Amniotic epithelial cell (primary cell): ENCODE data around the gene ANKRD13A.

Source experiments
- DNase-seq: peaks from one replicate; pipeline ENCODE4 v3.0.0-alpha.2; 2010; ENCODE audit warnings: low read depth

The ANKRD13A gene

DNA sequence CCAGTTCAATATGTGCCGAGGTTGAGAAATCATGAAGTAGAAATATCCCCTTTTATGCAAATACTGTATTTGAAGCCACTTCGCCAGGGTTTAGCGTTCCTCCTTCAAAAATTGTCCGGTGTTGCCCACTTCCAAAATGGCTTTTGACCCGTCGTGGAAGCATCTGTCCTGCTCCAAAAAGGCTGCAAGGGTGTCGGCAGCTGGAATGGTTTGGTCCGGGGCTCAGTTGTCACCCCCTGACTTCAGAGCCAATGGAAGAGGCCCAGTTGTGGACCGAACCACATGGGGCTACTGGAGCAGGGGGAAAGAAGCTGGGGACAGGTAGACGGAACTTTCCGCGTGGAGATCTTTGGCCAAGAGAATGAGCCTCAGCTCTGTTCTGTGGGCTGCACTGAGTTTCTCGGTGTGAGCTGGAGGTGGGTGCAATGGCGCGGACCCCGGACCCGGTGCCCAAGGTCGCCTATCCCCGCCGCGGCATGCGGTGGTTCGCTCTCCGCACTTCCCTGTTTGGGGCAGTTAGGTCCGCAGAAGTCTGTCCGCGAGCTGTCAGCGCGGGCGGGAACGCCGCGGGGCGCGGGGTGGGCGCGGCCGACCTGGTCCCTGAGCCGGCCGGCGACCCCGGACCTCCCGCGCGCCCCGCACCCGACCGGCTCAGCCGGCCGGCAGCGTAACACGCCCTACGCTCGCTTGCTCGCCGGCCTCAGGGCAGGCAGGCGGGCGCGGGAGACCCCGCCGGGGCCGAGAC, at the start of gene ANKRD13A:
TSS of gene ANKRD13A (plus strand) at position 527 of the 745 bp plus-strand sequence. CDS start 259 bp downstream, outside the sequence.
- DNase-seq = peak; percentile 94

DNA sequence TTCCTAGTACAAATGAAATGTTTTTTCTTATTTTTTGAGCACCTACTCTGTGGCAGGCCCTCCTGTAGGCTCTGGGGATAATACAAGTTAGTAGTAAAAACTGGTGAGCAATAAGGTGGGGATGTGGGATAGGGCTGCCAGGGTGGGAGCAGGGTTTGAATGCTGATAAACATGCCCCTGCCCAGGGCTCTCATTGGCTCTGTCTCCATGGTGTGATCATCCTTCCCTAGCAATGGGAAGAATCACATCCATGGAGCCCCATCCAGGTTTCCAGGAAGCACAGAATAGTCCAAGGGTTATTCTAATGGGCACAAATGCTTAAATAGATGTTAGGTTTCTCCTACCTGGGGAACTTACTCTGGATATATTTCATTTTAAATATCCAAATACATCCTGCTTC, 48.6 kb upstream of the ANKRD13A start:
- no peak for DNase-seq

DNA sequence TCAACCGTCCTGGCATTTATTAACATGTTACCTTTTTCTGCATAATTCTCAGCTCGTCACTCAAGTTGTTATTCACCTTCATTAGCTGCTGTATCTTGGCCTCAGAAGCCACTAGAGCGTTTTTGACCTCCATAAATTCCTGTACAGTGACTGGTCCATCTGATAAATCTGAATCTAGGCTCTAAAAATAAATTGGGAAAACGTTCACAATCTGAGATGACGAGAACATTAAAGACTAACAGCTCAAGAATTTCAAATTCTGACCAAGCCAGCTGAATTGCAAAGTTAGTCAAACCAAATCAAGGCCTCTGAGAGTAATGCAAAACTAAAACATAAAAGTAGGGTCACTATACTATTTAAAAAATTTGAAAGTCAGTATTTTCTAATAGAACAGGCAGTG, 48.1 kb upstream of the ANKRD13A start:
- peak; percentile 89 for DNase-seq

DNA sequence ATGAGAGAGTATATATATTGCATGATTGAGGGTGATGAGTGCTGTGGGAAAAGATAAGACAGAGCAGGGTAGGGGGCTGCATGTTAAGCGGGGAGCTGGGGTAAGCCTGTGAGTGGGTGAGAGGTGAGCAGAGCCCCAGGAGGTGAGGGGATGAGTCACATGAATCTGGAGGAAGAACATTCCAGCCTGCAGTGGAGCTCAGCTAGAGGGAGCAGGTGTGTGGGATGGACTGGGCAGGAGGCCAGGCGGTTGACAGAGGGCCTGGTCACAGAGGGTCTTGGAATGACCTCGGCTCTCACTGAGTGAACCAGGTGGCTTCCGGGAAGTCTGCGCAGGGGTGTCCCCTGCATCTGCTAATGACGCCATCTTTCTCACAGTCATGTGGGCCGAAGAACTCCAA, 47.5 kb upstream of the ANKRD13A start:
- peak; percentile 69 for DNase-seq

DNA sequence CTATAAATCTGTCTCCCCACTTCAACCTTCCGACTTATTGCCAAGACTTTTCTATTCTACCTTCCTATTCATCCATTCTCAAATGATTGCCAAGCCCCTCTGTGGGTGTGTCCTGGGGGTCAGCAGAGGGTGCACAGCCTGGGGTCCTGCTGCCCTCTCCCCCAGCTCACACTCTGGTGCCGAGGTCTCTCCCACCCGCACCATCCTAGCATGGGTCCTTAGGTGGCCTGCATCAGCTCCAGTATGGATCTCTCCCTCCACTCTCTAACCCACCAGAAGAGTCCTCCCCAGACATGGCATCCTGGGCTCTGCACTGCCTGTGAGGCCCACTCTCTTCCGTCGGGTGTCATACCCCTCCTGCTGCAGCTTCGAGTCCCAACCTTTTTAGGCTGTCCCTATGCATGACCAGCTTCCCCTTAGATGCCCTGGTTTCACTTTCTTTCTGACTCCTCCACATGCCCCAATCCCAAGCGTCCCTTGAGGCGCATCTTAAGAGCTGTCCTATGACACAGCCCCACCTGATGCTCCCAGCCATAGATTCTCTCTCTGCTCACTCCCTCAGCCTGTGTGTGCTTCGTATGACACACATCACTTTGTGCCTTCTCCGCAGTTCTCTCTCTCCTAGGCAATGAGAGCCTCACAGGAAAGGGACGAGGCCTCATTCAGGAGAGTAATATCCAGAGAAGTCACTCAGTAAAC, 46.9 kb upstream of the ANKRD13A start:
- DNase-seq = no peak

DNA sequence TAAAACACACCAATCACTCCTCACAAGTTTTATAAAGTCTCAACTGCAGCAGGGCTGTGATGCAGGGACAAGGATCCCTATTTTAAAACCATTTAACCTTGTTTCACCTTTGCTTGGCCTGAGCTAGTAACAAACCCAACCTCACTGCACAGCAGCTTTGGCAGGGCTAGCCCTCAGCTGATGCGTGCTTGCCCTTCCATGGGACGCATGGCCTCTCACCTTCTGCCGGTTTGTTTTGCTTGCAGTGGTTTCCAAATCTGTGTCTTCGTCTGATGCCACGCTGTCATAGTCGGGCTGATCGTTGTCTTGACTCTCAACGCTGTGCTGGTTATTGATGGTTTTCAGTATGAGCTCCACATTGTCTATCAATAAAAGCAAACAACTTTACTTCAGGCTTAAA, 46.4 kb upstream of the ANKRD13A start:
- no peak for DNase-seq

DNA sequence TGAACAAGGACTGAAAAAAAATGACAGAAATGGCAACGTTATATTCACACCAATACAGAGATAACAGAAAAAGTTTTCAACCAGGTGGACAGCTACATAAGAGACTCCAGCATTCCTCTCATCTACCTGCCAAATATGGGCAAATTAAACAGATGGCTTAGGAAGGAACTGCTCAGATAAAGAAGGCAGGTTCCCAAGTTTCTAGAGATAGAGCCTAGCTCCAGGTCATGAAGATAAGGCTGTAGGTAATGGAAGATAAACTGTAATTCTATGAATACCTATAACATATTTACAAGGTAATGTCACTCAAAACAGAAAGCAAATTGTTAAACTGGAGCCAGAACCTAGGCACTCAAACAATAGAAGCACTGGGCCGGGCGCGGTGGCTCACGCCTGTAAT, 45.6 kb upstream of the ANKRD13A start:
- no peak for DNase-seq

DNA sequence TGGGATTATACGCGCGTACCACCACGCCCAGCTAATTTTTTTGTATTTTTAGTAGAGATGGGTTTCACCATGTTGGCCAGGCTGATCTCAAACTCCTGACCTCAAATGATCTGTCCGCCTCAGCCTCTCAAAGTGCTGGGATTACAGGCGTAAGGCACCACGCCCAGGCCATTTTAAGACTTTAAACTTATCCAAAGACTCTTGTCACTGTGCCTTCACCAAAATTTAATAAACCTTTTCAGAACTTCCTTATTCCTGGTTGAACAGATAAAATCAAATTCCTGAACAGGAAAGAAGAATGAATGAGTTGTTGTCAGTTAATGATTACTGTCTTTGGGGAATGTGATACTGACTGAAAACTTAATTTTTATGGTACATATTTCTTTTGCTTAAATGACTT, 40.9 kb upstream of the ANKRD13A start:
- no peak for DNase-seq

DNA sequence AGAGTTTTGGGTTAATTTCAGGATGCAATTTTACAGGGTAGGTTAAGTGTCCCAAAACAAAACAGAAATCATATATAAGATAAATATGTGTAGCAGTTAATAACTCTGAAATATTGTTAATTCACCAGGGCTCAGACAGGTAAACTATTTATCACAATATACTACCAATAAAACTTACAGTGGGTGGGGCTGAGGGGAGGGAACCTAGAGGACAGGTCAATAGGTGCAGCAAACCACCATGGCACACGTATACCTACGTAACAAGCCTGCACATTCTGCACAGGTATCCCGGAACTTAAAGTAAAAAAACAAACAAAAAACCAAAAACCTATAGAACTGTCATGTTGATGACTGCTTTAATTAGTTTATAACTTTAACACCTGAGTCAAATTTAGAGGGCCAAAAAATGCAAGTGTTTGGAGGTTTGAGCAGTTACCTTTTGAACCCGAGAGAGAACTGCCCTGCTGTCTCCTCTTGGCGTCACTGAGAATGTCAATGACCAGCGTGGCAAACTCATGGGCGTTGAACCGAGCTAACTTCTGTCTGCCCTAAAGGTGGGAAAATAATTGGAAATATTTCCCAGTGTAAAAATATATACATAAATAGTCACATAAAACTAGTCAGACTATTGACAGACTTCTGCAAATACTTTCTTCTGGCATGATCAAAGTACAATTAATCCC, 39.7 kb upstream of the ANKRD13A start:
- no peak for DNase-seq

DNA sequence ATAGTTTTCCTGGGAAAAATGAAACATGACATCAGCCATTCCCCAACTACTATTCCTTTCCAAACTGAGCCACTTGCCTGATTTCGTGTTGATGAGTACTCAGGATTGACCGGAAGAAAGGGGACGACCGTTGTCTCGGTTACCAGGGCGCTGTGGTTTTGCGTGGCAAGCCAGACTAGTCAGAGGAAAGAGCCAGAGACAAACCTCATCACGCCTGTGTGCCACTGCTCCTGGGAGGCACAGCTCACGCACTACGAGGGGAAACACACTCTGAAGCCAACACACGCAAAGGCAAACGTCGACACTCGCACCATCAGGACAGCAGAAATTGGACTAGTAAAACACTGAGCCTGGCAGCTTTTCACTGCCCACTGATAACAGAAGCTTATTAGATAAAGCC, 38.0 kb upstream of the ANKRD13A start:
- DNase-seq = no peak

DNA sequence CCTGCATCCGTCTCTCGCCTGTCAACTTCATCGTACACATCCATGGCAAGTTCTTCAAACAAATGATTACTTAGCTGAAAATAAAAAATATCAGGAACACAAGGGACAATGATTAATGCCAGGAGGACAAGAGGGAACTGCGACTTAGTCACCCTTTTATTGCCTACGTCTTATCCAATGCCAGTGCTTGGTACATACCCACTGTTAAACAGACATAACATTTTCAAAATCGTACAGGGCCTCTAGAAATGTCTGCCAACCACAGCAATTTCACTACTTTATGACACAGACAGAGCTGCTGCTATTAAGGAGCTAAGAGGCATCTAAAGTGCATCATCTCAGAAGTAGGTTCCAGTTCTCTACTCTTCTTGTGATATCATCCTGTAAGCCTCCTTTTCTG, 37.6 kb upstream of the ANKRD13A start:
- DNase-seq = no peak

DNA sequence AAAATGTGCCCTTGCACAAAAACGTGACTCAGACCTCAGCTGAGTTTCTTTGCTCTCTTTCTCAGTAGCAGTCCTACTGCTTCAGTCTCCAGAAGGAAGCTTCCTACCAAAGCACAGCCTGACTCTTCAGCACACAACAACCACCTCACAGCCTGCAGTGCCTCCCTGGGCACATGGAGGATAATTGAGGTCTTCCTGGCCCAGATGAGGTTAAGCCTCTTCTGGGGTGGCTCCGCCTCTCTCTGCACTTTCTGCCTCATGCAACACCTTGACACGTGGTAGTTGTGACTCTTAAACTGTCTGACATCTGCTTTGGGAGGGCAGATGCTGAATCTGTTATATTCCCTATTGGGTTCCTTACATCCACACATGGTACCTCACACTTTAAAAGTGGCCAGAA, 36.8 kb upstream of the ANKRD13A start:
- DNase-seq = peak; percentile 37

DNA sequence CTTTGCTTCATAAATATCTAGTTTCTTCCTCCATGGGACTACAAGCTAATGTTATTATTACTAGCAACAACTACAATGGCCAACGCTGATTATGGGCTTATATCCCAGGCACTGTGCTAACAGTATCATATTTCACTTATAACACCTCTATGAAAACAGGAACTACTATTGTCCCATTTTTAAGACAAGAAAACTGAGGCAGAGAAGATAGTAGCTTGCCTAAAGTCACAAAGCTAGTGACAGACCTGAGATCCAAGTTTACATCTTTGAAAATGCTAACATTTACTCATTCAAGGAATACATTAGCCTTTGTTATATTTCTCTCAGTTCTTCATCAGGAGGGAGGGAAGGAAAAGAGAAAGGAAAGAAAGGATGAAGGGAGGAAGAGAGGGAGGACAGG, 35.9 kb upstream of the ANKRD13A start:
- no peak for DNase-seq

DNA sequence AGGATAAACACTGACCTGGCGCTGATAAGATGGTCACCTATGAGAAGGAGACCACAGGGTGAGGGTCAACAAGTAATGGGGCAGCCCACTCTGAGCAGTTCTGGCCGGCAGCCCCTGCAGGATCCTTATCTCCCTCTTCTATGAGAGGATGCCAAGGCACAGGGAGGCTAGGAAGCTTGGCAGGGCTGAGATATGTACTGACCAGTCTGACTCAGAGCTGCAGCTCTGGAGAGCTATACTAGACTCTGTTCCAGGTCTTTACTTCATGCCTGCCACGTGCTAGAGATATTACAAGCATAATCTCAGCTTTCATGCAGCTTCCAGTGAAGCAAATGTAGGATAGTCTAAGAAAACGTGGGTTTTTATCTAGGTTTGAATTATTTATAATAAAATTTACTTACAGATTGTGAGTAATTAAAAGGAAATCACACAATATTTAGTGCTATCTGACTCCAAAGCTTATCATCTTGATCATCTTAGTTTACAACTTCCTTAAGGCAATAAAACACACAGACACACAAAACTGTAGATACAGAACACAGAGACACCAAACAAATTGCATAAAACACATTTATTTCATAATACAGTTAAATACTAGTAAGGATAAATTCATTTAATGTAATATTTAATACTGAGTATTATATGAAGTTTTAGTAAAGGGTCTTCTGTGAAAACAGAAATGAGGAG, 35.3 kb upstream of the ANKRD13A start:
- DNase-seq = peak; percentile 87

DNA sequence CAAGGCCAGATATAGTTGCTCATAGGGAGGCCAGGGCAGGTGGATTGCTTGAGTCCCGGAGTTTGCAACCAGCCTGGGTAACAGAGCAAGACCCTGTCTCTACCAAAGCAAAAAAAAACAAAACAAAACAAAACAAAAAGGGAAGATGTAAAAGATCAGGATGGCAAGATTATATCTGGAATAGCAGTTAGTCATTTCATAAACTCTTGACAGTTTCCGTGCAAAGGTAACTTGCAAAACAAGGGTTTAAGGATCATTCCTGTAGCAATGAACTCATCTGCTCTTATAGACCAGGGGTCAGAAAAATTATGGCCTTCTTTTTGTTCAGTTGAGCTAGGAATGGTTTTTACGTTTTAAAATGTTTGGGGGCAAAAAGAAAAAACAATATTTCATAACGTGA, 32.7 kb upstream of the ANKRD13A start:
- DNase-seq = no peak

DNA sequence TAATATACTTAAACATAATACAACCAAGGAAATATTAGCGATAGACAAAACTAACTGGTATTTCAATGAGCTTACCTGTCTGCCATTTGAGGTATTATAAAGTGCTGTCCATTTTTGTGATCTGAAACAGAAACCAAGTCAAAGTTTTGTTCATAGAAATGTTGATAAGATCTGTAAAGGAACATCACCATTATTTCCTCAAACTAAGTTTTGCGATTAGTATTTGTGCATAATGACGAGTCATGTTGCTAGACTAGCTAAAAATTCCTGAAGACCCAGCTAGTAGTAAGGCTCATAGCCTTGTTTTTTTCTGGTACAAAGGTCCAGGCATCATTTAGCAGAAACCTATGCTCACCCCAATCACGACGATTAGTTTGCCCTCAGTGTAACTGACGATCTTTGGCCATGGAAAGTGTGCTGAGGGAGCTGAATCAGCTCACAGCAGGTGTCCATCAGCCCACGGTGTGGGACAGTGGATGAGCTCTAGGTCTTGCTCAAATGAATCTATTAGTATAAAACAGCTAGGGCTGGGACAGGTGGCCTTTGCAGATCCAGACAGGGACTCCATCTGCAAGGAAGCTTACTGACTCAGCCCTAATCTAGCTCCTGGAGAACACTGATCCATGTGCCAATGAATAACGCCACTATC, 31.7 kb upstream of the ANKRD13A start:
- DNase-seq = no peak

DNA sequence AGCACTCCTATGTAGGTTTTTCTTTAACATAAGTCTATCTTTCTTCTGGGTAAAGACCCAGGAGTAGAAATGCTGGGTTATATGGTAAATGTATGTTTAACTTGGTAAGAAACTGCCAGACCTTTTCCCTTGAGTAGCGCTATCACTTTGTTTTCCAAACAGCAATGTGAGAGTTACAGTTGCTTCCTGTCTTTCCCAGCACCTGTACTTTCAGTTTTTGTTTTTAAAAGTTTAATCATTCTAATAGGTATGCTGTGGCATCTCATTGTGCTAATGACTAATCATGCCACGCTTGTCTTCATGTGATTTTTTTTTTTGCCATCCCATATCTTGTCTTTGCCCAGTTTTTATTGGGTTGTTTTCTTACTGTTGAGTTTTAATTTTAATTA, 31.2 kb upstream of the ANKRD13A start:
- no peak for DNase-seq

DNA sequence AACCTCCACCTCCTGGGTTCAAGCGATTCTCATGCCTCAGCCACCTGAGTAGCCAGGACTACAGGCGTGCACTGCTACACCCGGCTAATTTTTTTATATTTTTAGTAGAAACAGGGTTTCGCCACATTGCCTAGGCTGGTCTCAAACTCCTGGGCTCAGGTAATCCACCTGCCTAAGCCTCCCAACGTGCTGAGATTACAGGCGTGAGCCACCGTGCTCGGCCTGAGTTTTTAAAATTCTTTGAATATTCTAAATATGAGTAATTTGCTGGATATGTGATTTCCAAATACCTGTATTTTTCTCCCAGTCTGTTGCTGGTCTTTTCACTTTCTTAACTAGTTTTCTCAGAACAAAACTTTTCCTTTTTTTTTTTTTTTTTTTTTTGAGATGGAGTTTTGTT, 30.4 kb upstream of the ANKRD13A start:
- DNase-seq = no peak

DNA sequence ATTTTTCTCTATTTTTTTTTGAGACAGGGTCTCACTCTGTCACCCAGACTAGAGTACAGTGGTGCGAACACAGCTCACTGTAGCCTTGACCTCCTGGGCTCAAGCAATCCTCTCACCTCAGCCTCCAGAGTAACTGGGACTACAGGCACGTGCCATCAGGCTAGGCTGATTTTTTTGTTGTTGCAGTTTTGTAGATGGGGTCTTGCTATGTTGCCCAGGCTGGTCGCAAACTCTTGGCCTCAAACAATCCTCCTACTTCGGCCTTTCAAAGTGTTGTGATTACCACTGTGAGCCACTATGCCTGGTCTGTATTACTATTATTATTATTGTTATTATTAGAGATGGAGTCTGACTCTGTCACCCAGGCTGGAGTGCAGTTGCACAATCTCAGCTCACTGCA, 26.4 kb upstream of the ANKRD13A start:
- DNase-seq = no peak

DNA sequence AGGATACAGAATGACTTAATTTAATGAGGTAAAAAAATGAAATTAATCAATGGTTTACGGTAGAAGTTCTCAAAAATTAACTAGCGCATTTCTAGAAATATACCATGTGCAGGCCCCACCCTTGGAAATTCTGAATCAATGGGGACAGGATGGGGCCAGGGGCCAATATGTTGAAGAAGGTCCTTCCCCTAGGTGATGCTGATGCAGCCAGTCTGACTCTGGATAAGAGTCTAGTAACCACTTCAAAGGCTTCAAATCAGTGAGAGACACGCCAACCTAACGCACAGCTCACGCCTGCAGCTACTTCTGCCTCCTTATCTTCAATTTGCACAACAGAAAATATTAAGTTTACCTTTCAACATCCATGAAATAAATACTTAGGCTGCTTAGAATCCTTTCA, 17.9 kb upstream of the ANKRD13A start:
- DNase-seq = no peak

DNA sequence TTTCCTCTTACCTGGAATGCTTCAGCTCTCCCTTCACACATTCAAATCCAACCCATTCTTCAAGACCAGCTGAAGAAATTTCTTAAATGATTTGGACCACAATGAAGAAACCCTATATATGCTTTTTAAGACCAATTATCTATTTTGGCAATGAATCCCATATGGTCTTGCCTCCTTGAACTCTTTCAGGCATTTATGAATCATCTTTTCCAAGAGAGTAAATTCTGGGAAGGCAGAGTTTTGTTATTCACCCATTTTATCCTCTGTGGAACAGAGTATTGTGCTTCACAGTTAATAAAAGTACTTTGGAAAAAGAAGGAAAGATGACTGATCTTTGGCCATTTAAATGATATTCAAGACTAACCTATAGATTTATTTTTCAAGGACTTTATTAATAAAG, 17.0 kb upstream of the ANKRD13A start:
- DNase-seq = peak; percentile 33
